IMR-90 (cell line): Measurements from ENCODE around the gene KMT2D. TPM values are rescaled to one million over a fixed set of nuclear protein-coding genes. Genes with fewer than 3 reads are reported as not detected.

Experiments
- ATAC-seq: fragments of 200-7000 bp; cut with Tn5 transposase; 2 replicates; pipeline ENCODE4 v1.9.1; 2020; ENCODE audit warnings: low read depth, mild to moderate bottlenecking, moderate library complexity
- BruUV-seq: library from RNA; stranded (reverse); fragments of 400-500 nt; replicated peaks from 2 replicates; lab custom pipeline; 2021; lab: Mats Ljungman, UMichigan
- CTCF ChIA-PET: fragments of 300-600 bp; formaldehyde crosslinking; extraction: SDS; loops from one replicate; lab custom pipeline; 2021; ENCODE audit warnings: antibody characterized with exemption; lab: Yijun Ruan, JAX
- POLR2A ChIA-PET: fragments of 300-600 bp; sonication (Branson Sonifier 250); formaldehyde crosslinking; loops from one replicate; lab custom pipeline; 2022; ENCODE audit warnings: antibody characterized with exemption; ENCODE audit not compliant: unreplicated experiment; lab: Charles Lee
- DNase-seq: peaks from one replicate; pipeline ENCODE4 v3.0.0; 2013
- H2AFZ ChIP-seq: replicated peaks from 2 replicates; pipeline ENCODE3; 2013; ENCODE audit warnings: low read length, mild to moderate bottlenecking; ENCODE audit not compliant: poor library complexity
- H2AK5ac ChIP-seq: 2 replicates; pipeline ENCODE4 v1.6.1; 2013; ENCODE audit warnings: low read depth, low read length, inconsistent platforms
- H2AK9ac ChIP-seq: replicated peaks from 2 replicates; pipeline ENCODE3; 2013; ENCODE audit warnings: mild to moderate bottlenecking, low read depth, low read length, moderate library complexity; ENCODE audit not compliant: poor library complexity
- H2BK120ac ChIP-seq: 2 replicates; pipeline ENCODE4 v1.6.1; 2013; ENCODE audit warnings: low read depth, low read length, inconsistent platforms
- H2BK15ac ChIP-seq: 3 replicates; pipeline ENCODE4 v1.6.1; 2013; ENCODE audit warnings: low read depth, low read length, inconsistent platforms
- H2BK20ac ChIP-seq: 2 replicates; pipeline ENCODE4 v1.6.1; 2013; ENCODE audit warnings: low read depth, mild to moderate bottlenecking, inconsistent platforms, low read length, moderate library complexity
- H2BK5ac ChIP-seq: 2 replicates; pipeline ENCODE4 v1.6.1; 2013; ENCODE audit warnings: mild to moderate bottlenecking, low read depth, low read length, inconsistent platforms; ENCODE audit not compliant: poor library complexity, severe bottlenecking
- H3K14ac ChIP-seq: replicated peaks from 2 replicates; pipeline ENCODE4 v1.6.1; 2013; ENCODE audit warnings: low read depth, low read length, inconsistent platforms
- H3K18ac ChIP-seq: 2 replicates; pipeline ENCODE4 v1.6.1; 2013; ENCODE audit warnings: low read depth, low read length, control low read depth
- H3K23ac ChIP-seq: 2 replicates; pipeline ENCODE4 v1.6.1; 2013; ENCODE audit warnings: low read depth, low read length, inconsistent platforms
- H3K27ac ChIP-seq: 2 replicates; pipeline ENCODE4 v1.5.1; 2013; ENCODE audit warnings: mild to moderate bottlenecking, control low read depth, low read length; ENCODE audit not compliant: insufficient read depth
- H3K27me3 ChIP-seq: 2 replicates; pipeline ENCODE4 v1.6.1; 2013; ENCODE audit warnings: low read length; ENCODE audit not compliant: control insufficient read depth, insufficient read depth
- H3K36me3 ChIP-seq: 2 replicates; pipeline ENCODE4 v1.6.1; 2013; ENCODE audit warnings: low read length, mixed read lengths; ENCODE audit not compliant: control insufficient read depth, insufficient read depth
- H3K4ac ChIP-seq: 2 replicates; pipeline ENCODE4 v1.6.1; 2013; ENCODE audit warnings: low read depth, low read length, inconsistent platforms
- H3K4me1 ChIP-seq: 2 replicates; pipeline ENCODE4 v1.6.1; 2013; ENCODE audit warnings: low read length, mixed read lengths; ENCODE audit not compliant: control insufficient read depth, insufficient read depth
- H3K4me2 ChIP-seq: 2 replicates; pipeline ENCODE4 v1.6.1; 2013; ENCODE audit warnings: low read depth, mild to moderate bottlenecking, control low read depth, low read length, moderate library complexity
- H3K4me3 ChIP-seq: 2 replicates; pipeline ENCODE4 v1.5.1; 2013; ENCODE audit warnings: low read depth, mild to moderate bottlenecking, control low read depth, low read length, moderate library complexity; ENCODE audit not compliant: insufficient read depth
- H3K56ac ChIP-seq: 2 replicates; pipeline ENCODE4 v1.6.1; 2013; ENCODE audit warnings: low read length, inconsistent platforms; ENCODE audit not compliant: insufficient read depth; ENCODE audit errors: extremely low read depth
- H3K79me1 ChIP-seq, 2 experiments: 2 replicates each; pipeline ENCODE4 v1.6.1; 2013; ENCODE audit warnings: low read length in 2 of 2, inconsistent platforms in 1 of 2, low read depth in 1 of 2
- H3K9ac ChIP-seq: 2 replicates; pipeline ENCODE4 v1.6.1; 2013; ENCODE audit warnings: low read depth, low read length, control low read depth
- H3K9me1 ChIP-seq: 2 replicates; pipeline ENCODE4 v1.6.1; 2013; ENCODE audit warnings: low read length, inconsistent platforms; ENCODE audit not compliant: insufficient read depth
- H3K9me3 ChIP-seq: 2 replicates; pipeline ENCODE4 v1.6.1; 2013; ENCODE audit warnings: low read length; ENCODE audit not compliant: control insufficient read depth, insufficient read depth
- H4K20me1 ChIP-seq: 2 replicates; pipeline ENCODE4 v1.6.1; 2013; ENCODE audit warnings: low read length, inconsistent platforms; ENCODE audit not compliant: insufficient read depth
- H4K5ac ChIP-seq: 2 replicates; pipeline ENCODE4 v1.6.1; 2013; ENCODE audit warnings: mild to moderate bottlenecking, low read depth, low read length, control low read depth
- H4K8ac ChIP-seq, 2 experiments: 2 replicates each; pipeline ENCODE4 v1.6.1; 2013; ENCODE audit warnings: low read depth in 2 of 2, low read length in 2 of 2, control low read depth in 1 of 2, inconsistent platforms in 1 of 2
- H4K91ac ChIP-seq: 2 replicates; pipeline ENCODE4 v1.6.1; 2013; ENCODE audit warnings: low read depth, low read length, inconsistent platforms; ENCODE audit not compliant: insufficient read depth
- FOS ChIP-seq: fragments of 150-350 bp; IDR thresholded peaks from 2 replicates; pipeline ENCODE4 v1.6.1; 2016; ENCODE audit warnings: low read depth, low read length
- WGBS, 2 experiments: methylation state at CpG; one replicate each; pipeline versions ENCODE4 v1.1.5 to v1.1.7; 2013; ENCODE audit warnings: missing lambda C conversion rate in 2 of 2; ENCODE audit not compliant: insufficient read length in 1 of 2; ENCODE audit errors: extremely low coverage in 2 of 2; 5-methylcytosine and 5-hydroxymethylcytosine counted together
- dilution Hi-C: fragments of 300-500 bp; cut with HindIII; formaldehyde crosslinking; loops from one replicate; pipeline ENCODE4 v1.14.3; 2018; ENCODE audit warnings: low sequenced_read_pairs; ENCODE audit not compliant: unreplicated experiment
- in situ Hi-C: fragments of 300-500 bp; cut with MboI; formaldehyde crosslinking; loops from 3 replicates; pipeline ENCODE4 v1.14.3; 2019; ENCODE audit warnings: low sequenced_read_pairs, inconsistent platforms, mixed read lengths
- intact Hi-C: fragments of 100-400 bp; cut with micrococcal nuclease; formaldehyde crosslinking; loops from 2 replicates; pipeline ENCODE4 v1.10.0; 2022
- polyA plus RNA-seq, 3 experiments: library from polyadenylated mRNA; depleted of rRNA; stranded (reverse); fragments of >200 nt; gene quantifications; 2 replicates each; pipeline ENCODE4 v1.2.3, GENCODE V29; 2012; ENCODE audit warnings: low replicate concordance in 1 of 3
- total RNA-seq: library from RNA; depleted of rRNA; stranded (reverse); fragments of >200 nt; gene quantifications from 2 replicates; pipeline ENCODE4 v1.2.3, GENCODE V29; 2012
- TF ChIP-seq, protein P1 (sequence below): fragments of 150-350 bp; IDR thresholded peaks from 2 replicates; pipeline ENCODE4 v1.6.1; 2016; ENCODE audit warnings: low read depth, mild to moderate bottlenecking, low read length, moderate library complexity, borderline replicate concordance

Gene KMT2D
- total and polyA plus RNA-seq, 2 of the 4 experiments (the other 2 are of a cell fraction), result 6.6 to 25.2 TPM

DNA sequence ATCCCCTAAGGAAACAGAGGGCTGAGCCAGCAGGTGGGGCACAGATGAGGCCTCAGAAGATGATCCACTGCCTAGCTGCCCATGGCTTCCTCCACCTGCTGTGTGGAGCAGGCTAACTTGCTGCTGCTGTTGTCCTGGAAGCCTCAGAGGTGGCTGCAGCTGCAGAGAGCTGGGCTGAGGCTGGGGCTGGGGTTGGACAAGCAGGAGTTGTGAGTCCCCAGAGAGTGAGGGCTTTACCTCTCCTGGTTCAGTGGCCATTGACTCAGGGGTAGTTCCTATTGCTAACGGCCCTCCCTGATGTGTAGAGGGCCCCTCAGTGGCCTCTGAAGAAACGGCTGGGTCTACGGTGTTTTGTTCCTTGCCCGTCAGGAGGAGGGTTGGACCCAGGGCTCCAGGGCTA lies 28.3 kb downstream of the KMT2D start:
- no TSS peak for BruUV-seq
- Histone ChIP-seq H2BK15ac (no peak overlapping the region), H4K8ac (no peak overlapping the region), H3K4me1 (no peaks in the 10 kb centered on the region), H3K56ac (no peak overlapping the region), H2AK5ac (no peak overlapping the region), H3K4ac (no peak overlapping the region), H2BK120ac (no peak overlapping the region), H2AK9ac (no peak overlapping the region), H3K27ac (no peak overlapping the region), H3K27me3 (no peaks in the 10 kb centered on the region), H3K36me3 (peaks cover 85% of the 10 kb centered on the region), H3K9me3 (no peaks in the 10 kb centered on the region), H3K18ac (no peak overlapping the region), H4K20me1 (peaks cover 18% of the 10 kb centered on the region), H2BK5ac (no peak overlapping the region), H2BK20ac (no peak overlapping the region), H4K91ac (no peak overlapping the region), H4K5ac (no peak overlapping the region), H3K4me2 (no peak overlapping the region), H3K23ac (no peak overlapping the region), H3K4me3 (no peak overlapping the region), H2AFZ (no peak overlapping the region), H3K79me1 (peaks cover 22 to 65% of the 10 kb centered on the region in 2 experiments), H3K9ac (no peak overlapping the region), H3K14ac (no peak overlapping the region), H3K9me1 (no peaks in the 10 kb centered on the region)
- CTCF ChIA-PET, result no interaction called here
- dilution Hi-C loops, result no loop called here
- in situ Hi-C loops, result no loop called here
- no peak for DNase-seq
- intact Hi-C loops, result no loop called here
- TF ChIP-seq, protein P1, sequence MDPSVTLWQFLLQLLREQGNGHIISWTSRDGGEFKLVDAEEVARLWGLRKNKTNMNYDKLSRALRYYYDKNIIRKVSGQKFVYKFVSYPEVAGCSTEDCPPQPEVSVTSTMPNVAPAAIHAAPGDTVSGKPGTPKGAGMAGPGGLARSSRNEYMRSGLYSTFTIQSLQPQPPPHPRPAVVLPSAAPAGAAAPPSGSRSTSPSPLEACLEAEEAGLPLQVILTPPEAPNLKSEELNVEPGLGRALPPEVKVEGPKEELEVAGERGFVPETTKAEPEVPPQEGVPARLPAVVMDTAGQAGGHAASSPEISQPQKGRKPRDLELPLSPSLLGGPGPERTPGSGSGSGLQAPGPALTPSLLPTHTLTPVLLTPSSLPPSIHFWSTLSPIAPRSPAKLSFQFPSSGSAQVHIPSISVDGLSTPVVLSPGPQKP, result no peak
- TF ChIP-seq FOS, result no peak
- no peak for ATAC-seq
- POLR2A ChIA-PET, result no interaction called here
- no CpG with 5 or more reads among the region's 4 CpGs for WGBS, 2 experiments
